Activated CD8-positive, alpha-beta memory T cell treated with anti-CD3 and anti-CD28 coated beads for 1 hour (primary cell): ENCODE results near the gene PNPLA7.
"Not testable (repeated sequence)": the region's sequence is repeated elsewhere in the genome, so short reads cannot be mapped to it uniquely, and the experiment has no call there.

Experiments used
- DNase-seq, 2 donors: peaks; one replicate each; pipeline ENCODE4 v3.0.0-alpha.2; 2020; ENCODE audit warnings: low read depth in 1 of 2; ENCODE audit errors: extremely low read depth in 1 of 2

PNPLA7 gene

DNA sequence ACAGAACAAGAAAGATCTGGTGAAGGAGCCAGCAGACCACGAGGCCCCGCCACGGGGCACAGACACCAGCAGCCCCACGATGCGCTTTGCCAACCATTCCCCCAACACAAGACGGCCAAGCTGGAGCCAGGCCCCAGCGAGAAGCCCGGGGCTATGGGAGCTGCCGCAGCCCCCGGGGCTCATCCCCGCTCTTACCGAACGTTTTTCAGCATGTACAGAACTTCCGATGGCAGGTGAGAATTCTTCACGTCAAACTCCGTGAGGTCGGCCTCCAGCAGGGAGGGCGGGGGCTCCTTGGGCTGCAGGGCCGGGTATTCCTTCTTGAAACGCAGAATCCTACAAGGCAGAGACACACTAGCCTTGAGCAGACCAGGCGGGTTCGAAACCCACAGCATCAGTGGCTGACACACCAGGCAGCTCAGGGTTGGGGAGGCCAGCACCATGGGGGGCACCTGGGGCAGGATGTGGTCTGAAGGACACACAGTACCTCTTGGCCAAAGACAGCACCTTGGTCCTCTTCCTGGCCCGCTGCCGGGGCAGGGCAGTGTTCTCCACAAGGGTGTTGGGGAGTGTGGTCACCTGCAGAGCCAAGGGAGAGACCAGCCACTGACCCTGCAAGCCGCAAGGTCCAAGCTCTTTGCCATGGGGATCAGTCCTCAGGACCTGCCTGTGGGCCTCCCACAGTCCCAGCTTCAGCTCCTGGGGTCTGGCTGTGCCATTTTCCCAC lies 6.8 kb downstream of the PNPLA7 start:
- no peak for DNase-seq

DNA sequence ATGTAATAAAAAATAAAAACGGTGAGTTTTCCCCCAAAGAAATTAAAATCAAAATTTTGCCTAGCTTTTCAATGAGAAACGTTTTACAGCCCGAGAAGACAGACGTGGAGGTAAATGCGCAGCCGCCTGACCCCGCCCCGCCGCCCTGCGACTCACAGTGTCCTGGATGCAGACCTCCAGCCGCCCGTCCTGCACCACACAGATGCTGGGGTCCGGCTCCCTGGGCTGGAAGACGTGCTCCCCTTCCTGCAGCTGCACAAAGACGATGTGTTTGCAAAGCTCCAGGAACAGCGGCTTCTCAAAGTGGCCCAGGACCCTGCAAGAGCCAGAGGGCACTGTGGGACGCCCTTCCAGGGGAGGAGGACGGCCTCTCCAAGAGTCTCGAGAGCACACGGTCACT lies 7.7 kb downstream of the PNPLA7 start:
- no peak for DNase-seq

DNA sequence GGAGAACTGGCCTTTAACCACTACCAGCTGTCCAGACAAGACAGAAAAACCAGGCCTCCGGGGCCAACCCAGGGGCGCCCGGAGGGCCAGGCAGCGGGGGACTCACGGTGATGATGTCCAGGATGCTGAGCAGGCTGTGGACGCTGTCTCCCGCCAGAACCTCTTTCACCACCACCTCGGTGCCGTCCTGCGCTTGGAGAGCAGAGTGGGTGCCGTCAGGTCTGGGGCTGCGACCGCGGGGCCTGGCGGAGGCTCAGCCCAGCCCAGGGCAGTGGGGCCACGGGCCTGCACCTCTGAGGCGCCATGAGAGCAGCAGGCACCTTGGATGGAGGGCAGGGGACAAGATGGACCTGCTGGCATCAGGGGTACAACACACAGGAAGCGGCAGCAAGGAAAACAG lies 9.7 kb downstream of the PNPLA7 start:
- no peak for DNase-seq

DNA sequence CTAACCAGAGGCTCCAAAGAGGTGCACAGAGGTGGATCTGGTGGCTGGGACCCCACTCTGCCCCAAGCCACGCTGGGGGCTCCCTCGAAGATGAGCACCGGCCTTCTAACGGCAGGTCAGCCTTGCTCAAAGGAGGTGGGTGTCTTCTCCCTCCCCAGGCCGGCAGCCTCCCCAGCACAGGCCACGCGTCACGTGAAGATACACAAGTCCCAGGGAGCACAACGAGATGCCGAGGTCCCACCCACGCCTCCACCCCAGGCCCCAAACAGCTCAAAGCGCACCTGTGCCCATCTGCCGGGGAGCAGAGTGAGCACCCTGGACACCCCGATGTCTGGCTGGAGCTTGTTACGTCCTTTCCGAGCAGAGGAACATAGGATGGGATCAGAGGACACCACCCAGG lies 12.1 kb downstream of the PNPLA7 start:
- no peak for DNase-seq

DNA sequence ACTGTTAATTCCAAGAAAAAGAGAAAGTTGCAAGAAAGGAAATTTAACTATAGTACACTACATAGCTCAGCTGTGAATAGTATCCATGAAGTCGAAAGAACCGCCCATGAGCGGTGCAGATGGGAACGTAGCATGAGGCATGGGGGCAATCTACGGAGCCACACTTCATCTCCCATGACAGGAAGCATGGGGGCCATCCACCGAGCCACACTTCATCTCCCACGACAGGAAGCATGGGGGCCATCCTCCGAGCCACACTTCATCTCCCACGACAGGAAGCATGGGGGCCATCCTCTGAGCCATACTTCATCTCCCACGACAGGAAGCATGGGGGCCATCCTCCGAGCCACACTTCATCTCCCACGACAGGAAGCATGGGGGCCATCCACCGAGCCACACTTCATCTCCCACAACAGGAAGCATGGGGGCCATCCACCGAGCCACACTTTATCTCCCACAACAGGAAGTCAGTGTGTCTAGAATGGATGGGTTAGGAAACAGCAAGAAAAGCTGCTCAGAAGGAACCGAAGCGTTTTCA lies 13.5 kb downstream of the PNPLA7 start:
- DNase-seq = not testable (repeated sequence)

DNA sequence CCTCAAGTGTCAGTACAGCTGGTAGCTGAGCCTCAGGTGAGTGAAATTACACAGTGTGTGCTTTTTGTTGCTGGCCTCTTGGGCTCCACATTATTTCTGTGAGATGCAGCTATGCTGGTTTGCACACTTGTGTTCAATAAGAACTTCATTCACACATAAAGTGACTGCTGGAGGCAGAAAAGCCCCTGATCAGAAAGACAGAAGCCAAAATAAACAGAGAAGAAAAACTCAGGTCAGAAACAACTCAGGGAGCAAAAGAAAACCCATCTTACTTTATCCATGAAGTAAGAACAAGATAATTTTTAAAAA lies 15.1 kb downstream of the PNPLA7 start:
- no peak for DNase-seq

DNA sequence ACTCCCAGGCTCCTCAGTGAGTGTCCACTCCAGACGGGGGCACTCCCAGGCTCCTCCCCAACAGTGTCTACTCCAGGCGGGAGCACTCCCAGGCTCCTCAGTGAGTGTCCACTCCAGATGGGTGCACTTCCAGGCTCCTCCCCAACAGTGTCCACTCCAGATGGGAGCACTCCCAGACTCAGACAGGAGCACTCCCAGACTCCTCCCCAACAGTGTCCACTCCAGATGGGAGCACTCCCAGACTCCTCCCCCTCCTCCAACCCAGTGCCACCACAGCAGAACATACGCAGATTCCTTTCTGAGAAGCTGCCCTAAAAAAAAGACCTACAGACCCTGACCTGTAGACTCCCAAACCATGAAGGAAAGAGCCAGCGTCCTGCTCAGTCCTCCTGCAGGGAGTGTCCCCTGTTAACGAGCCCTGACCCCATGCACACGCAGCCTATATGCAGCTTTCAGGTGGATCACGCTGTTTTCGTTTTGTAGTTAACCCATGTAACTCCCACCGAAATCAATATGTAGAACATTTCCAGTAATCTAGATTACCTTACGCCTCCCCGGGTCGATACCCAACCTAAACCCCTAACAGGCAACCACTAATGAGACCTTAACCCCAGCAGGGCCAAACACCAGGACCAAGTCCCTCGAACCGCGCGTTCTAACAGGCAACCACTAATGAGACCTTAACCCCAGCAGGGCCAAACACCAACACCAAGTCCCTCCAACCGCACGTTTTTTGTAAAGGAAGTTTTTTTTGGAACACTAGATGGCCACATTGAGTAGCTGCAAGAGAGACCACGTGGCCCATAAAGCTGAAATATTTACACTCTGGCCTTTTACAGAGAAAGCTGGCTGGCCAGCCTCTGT lies 15.7 kb downstream of the PNPLA7 start:
- DNase-seq = no peak

DNA sequence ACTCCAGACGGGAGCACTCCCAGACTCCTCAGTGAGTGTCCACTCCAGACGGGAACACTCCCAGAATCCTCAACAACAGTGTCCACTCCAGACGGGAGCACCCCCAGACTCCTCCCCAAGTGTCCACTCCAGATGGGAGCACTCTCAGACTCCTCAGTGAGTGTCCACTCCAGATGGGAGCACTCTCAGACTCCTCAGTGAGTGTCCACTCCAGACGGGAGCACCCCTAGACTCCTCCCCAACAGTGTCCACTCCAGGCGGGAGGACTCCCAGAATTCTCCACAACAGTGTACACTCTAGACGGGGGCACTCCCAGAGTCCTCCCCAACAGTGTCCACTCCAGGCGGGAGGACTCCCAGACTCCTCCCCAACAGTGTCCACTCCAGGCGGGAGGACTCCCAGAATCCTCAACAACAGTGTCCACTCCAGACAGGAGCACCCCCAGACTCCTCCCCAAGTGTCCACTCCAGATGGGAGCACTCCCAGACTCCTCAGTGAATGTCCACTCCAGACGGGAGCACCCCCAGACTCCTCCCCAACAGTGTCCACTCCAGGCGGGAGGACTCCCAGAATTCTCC lies 17.2 kb downstream of the PNPLA7 start:
- DNase-seq = not testable (repeated sequence)

DNA sequence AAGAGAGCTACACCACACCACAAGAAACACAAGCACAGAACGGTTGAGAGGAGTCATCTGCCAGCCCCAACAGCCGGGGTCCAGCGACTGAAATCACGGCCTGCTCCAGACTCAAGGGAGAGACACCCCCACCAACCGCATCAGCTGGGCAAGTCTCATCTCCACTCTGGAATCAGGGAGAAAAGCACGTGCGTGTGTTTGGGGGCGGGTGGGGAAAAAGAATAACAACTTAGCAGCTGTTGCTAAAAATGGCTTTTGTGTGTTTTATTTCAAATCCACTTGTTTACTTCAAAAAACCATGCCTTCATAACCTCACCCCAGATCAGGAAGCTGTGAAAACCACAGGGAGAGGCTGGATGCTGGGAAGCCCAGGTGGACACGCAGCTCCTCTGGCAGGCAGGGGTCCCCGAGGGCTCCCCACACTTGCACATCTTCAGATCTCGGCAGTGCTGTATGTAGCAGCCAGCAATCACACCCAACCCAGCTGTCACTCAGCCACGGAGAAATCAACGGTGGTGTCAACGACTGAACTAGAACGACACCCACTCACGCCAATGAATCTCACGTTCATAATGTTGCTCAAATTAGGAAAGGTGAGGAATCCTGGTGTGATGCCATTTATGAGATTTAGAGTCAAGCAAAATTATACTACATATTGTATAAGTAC lies 19.0 kb downstream of the PNPLA7 start:
- no peak for DNase-seq

DNA sequence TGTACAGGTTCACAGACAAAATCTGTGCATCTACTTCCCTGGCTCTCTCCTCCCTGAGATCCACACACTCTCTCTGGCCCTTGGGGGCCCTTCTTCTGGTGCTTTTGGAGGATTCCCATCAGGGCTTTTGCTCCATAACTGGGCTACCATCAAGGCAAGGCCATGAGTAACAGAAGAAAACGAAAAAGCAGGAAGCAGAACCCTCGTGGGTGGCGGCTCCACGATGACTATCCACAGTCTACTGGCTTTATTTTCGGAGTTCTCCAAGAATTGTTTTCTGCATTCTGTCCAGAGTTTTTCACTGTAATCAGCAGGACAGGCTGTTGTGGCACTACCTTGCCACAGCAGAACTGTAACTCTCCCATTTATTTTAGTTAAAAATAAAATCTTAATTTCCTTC lies 19.9 kb downstream of the PNPLA7 start:
- DNase-seq = no peak

DNA sequence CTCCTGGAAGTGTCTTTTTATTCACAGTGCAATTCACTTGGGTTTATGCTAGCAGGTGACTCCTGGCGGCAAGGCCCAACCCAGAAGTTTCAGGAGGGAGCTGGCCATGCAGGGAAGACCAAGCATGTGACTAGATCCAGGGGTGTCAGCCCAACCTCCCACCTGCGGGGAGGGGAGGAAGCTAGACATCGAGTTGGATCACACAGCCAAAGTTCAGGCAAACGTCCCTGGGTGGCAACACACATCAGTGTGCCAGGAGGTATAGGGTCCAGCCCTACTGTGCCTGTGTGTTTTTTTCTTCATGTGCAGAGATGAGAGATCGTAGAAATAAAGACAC lies 25.3 kb downstream of the PNPLA7 start:
- no peak for DNase-seq

DNA sequence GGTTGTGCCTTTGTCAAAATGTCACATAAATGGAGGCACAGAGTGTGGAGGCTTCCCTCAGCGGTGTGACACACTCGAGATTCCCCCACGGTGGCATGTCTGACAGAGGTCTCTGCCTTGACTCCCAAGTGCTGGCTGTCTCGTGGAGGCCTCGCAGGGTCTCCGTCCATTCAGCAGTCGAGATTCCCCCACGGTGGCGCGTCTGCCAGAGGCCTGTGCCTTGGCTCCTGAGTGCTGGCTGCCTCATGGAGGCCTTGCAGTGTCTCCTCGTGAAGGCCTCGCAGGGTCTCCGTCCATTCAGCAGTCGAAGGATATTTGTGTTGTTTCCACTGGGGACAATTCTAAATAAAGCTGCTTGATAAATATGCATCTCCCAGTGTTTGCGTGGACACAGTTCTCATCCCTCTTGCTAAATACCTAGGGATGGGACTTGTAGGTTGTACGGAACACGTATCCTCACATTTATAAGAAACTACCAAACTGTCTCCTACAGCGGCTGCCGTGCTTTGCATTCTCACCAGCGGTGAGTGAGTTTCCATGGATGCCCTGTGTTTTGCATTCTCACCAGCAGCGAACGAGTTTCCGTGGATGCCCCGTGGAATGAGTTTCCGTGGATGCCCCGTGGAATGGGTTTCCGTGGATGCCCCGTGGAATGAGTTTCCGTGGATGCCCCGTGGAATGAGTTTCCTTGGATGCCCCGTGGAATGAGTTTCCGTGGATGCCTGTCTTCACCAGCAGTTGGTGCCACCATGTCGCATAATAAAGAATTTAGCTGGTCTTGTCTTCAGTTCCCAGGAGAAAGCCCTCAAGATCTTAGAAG lies 25.8 kb downstream of the PNPLA7 start:
- no peak for DNase-seq

DNA sequence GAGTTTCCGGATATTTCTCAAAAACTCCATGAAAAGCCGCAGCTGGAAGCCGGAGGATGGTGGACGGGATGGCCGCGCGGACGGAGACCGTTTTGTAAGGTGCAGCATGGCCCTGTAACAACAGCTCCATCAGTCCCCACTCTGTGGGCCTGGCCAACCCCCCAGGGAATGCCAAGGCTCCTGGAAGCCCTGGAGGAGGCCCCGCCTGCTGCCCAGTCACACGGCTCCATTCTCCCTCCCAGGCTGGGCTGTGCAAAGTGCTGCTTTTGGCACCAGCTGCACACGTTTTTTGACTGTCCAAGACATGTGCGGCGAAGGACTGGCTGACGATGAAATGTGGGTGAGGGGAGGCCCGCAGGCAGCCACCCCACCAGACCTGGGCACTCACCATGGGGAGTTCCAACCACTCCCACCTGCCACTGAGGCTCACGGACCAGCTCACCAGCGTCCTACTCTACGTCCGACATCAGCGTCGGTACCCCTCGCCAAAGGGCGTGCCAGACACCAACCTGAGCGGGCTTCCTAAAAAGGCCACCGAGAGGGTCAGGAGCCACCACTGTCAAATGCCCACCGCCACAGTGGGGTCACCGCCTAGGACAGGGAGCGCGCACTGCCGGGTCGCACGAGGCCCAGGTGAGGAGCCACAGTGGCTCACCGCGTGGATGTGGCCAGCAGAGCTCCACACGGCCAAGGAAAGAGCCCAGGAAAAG lies 27.3 kb downstream of the PNPLA7 start:
- DNase-seq = no peak

DNA sequence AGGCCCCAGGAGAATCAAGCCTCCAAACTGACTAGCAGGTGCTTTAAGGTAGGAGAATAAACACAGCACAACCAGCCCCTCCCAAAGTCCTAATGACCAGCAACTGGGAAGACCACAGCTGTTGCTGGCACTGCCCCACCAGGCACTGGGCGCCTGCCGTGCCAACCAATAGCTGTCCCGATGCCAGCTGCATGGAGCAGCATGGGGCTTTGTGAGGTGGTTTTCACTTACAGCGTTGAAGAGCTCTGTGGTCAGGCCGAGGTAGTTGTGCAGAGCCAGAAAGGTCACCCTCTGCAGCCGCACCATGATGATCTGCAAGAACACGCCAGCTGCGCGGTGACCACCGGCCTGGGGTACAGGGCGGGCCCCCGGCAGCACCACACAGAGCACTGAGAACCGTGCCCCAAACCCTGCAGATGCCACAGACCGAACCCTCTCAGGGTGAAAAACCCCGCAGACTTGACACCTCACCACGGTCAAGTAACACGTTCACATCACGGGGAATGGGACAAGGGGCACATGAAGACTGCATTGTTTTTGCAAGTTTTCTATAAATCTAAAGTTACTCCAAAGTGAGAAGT lies 28.7 kb downstream of the PNPLA7 start:
- DNase-seq = no peak

DNA sequence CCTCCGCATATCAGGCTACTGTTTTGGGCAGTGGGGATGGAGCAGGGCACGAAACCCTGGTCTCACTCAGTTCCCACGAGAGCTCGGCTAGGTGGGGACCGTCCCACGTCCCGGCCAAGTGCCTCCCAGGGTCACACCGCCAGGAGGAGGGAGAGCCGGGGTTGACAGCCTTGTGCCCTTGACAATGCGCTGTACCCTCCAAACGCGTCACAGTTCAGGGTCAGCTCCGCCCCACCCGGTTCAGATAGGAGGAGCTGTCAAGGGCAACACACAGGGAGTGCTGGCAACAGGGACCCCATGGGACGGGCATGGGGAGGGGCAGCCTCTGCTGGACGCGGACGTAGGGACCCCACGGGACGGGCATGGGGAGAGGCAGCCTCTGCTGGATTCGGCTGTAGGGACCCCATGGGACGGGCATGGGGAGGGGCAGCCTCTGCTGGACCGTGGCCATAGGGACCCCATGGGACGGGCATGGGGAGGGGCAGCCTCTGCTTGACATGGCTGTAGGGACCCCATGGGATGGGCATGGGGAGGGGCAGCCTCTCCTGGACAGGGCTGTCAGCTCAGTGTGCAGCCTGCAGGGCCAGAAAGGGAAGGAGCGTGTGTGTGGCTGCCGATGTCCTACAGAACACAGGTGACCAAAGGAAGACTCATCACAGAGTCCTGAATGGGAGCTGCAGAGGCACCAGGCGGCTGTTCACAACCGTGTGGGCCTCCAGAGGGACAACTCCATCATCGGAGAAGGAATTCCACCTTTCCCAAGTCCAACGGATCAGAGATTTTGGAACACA lies 29.4 kb downstream of the PNPLA7 start:
- no peak for DNase-seq

DNA sequence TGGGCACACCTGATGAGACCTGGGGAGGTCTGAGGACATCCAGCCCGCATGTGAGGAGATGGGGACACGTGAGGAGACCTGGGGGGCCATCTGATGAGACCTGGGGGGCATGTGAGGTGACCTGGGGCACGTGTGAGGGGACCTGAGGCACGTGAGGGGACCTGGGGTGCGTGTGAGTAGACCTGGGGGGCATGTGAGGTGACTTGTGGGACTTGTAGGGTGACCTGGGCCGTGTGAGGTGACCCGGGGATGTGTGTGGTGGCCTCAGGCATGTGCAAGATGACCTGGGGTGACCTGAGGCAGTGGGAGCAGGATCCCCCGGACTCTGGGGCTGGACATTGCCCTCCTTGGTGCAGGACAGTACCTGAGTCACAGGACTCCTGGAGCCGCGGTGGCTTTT lies 30.6 kb downstream of the PNPLA7 start:
- DNase-seq = no peak

DNA sequence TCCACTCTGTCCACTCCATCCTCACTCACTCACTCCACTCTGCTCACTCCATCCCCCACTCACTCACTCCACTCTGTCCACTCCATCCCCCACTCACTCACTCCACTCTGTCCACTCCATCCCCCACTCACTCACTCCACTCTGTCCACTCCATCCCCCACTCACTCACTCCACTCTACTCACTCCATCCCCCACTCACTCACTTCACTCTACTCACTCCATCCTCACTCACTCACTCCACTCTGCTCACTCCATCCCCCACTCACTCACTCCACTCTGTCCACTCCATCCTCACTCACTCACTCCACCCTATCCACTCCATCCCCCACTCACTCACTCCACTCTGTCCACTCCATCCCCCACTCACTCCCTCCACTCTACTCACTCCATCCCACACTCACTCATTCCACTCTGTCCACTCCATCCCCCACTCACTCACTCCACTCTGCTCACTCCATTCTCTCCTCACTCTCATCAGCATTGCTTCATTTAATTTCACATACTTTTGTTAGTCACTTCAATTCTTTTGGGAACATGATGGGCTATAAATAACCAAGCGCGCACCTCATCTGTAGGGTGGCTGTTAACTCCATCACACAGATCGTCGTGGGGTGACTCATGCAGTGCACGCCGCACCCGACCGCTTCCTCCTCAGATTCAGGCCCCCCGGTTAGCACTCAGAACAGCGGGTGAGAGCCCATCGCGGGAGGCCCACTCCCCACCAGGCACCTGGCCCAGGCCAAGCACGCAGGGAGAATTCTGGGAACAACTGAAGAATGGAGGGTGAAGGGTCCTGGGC lies 31.3 kb downstream of the PNPLA7 start:
- DNase-seq = not testable (repeated sequence)
